Osteocyte (in vitro differentiated cells): ENCODE data around the gene SEPTIN6. TPM values are rescaled to one million over a fixed set of nuclear protein-coding genes. Genes with fewer than 3 reads are reported as not detected.
A peak's percentile ranks its signal among the peaks of the same experiment; 100 is the strongest.

Experiments used
- DNase-seq: peaks from one replicate; pipeline ENCODE4 v3.0.0; 2021; ENCODE audit warnings: mixed read lengths; ENCODE audit not compliant: unreplicated experiment; ENCODE audit errors: extremely low spot score
- H3K27ac Mint-ChIP-seq: one replicate; pipeline ENCODE4 v1.8.0; 2021; ENCODE audit warnings: mild to moderate bottlenecking, mixed read lengths; ENCODE audit not compliant: unreplicated experiment
- H3K27me3 Mint-ChIP-seq: one replicate; pipeline ENCODE4 v1.8.0; 2021; ENCODE audit warnings: mixed read lengths; ENCODE audit not compliant: unreplicated experiment
- H3K36me3 Mint-ChIP-seq: one replicate; pipeline ENCODE4 v1.8.0; 2021; ENCODE audit warnings: mixed read lengths; ENCODE audit not compliant: unreplicated experiment
- H3K4me1 Mint-ChIP-seq: one replicate; pipeline ENCODE4 v1.8.0; 2021; ENCODE audit warnings: mixed read lengths; ENCODE audit not compliant: unreplicated experiment
- H3K4me3 Mint-ChIP-seq: one replicate; pipeline ENCODE4 v1.8.0; 2021; ENCODE audit warnings: mild to moderate bottlenecking, moderate library complexity, mixed read lengths; ENCODE audit not compliant: unreplicated experiment
- H3K9me3 Mint-ChIP-seq: one replicate; pipeline ENCODE4 v1.8.0; 2021; ENCODE audit warnings: mixed read lengths; ENCODE audit not compliant: unreplicated experiment
- CTCF ChIP-seq: fragments of 200-600 bp; sonication (generic); IDR thresholded peaks from 2 replicates; pipeline ENCODE4 v1.5.0; 2021; ENCODE audit warnings: antibody characterized with exemption, mild to moderate bottlenecking, moderate library complexity
- total RNA-seq: library from RNA; stranded (reverse); gene quantifications from 2 replicates; pipeline ENCODE4 v1.2.1, GENCODE V29; 2021

SEPTIN6 gene
- total RNA-seq, 1 donor from 2014 or later = 53.8 TPM

GRCh38 chrX:119661486-119661885 lies 31.5 kb downstream of the SEPTIN6 start:
- TF ChIP-seq CTCF = no peak

GRCh38 chrX:119659522-119659921 lies 33.4 kb downstream of the SEPTIN6 start:
- no peak overlapping the region for H3K4me3 Mint-ChIP-seq
- peaks cover 23% of the 10 kb centered on the region for H3K9me3 Mint-ChIP-seq
- no peak overlapping the region for H3K27ac Mint-ChIP-seq
- peaks cover 10% of the 10 kb centered on the region for H3K4me1 Mint-ChIP-seq
- DNase-seq = no peak
- peaks cover 21% of the 10 kb centered on the region for H3K36me3 Mint-ChIP-seq
- H3K27me3 Mint-ChIP-seq = no peaks in the 10 kb centered on the region
- TF ChIP-seq CTCF = no peak

More at GRCh38 chrX:119661486-119661885, 31.5 kb downstream of the SEPTIN6 start:
- H3K27me3 Mint-ChIP-seq = no peaks in the 10 kb centered on the region
- peaks cover 16% of the 10 kb centered on the region for H3K4me1 Mint-ChIP-seq
- no peak overlapping the region for H3K27ac Mint-ChIP-seq
- H3K36me3 Mint-ChIP-seq = peaks cover 18% of the 10 kb centered on the region
- no peak overlapping the region for H3K4me3 Mint-ChIP-seq
- DNase-seq = no peak
- peaks cover 14% of the 10 kb centered on the region for H3K9me3 Mint-ChIP-seq

- no peak for DNase-seq
- Mint-ChIP-seq H3K4me3 (no peak overlapping the region), H3K9me3 (peaks cover 23% of the 10 kb centered on the region), H3K27ac (peak overlapping the region; percentile 77), H3K4me1 (peaks cover 16% of the 10 kb centered on the region), H3K27me3 (no peaks in the 10 kb centered on the region), H3K36me3 (peaks cover 18% of the 10 kb centered on the region)
- no peak for TF ChIP-seq CTCF
These were observed 37.8 kb downstream of the SEPTIN6 start for GRCh38 chrX:119655125-119655524.

- peak; percentile 23 for TF ChIP-seq CTCF
- H3K9me3 Mint-ChIP-seq = peaks cover 20% of the 10 kb centered on the region
- H3K36me3 Mint-ChIP-seq = peaks cover 20% of the 10 kb centered on the region
- H3K4me1 Mint-ChIP-seq = peaks cover 16% of the 10 kb centered on the region
- DNase-seq = no peak
- H3K27me3 Mint-ChIP-seq = no peaks in the 10 kb centered on the region
- H3K27ac Mint-ChIP-seq = peak overlapping the region; percentile 25
- H3K4me3 Mint-ChIP-seq = no peak overlapping the region
These were observed 38.8 kb downstream of the SEPTIN6 start for GRCh38 chrX:119654112-119654531.

- peaks cover 9% of the 10 kb centered on the region for H3K9me3 Mint-ChIP-seq
- TF ChIP-seq CTCF = no peak
- no peaks in the 10 kb centered on the region for H3K4me1 Mint-ChIP-seq
These were observed 44.6 kb downstream of the SEPTIN6 start for GRCh38 chrX:119648421-119648775.

More at GRCh38 chrX:119648421-119648775, 44.6 kb downstream of the SEPTIN6 start:
- Mint-ChIP-seq H3K27me3 (no peaks in the 10 kb centered on the region), H3K36me3 (peaks cover 19% of the 10 kb centered on the region), H3K4me3 (no peak overlapping the region), H3K27ac (no peak overlapping the region)
- no peak for DNase-seq
